HCT116 (cell line): Measurements from ENCODE around the gene TLE6.

Experiments
- CEBPB ChIP-seq: IDR thresholded peaks from 2 replicates; pipeline ENCODE4 v1.6.1; 2012; ENCODE audit warnings: low read depth
- CTCF ChIP-seq, 3 experiments: fragments of 200-600 bp in 1 of 3; sonication (generic) in 1 of 3; IDR thresholded peaks in 2 of 3; conservative IDR thresholded peaks in 1 of 3; 2 replicates each; pipeline ENCODE4 v1.5.1; 2012 to 2017; ENCODE audit warnings: low read depth in 2 of 3, low read length in 2 of 3, antibody characterized with exemption in 1 of 3, borderline replicate concordance in 1 of 3, control low read depth in 1 of 3, mild to moderate bottlenecking in 1 of 3, mixed read lengths in 1 of 3, mixed run types in 1 of 3, moderate library complexity in 1 of 3; ENCODE audit not compliant: insufficient read depth in 1 of 3
- ELF1 ChIP-seq: IDR thresholded peaks from 2 replicates; pipeline ENCODE4 v1.6.1; 2012; ENCODE audit warnings: low read depth, borderline replicate concordance
- EZH2 ChIP-seq: fragments of 200-600 bp; sonication (generic); IDR thresholded peaks from 2 replicates; pipeline ENCODE4 v1.6.1; 2017; ENCODE audit warnings: antibody characterized with exemption, mixed run types
- EZH2phosphoT487 ChIP-seq: fragments of 200-600 bp; IDR thresholded peaks from 2 replicates; pipeline ENCODE4 v1.6.1; 2018; ENCODE audit warnings: antibody characterized with exemption, borderline replicate concordance
- POLR2A ChIP-seq: IDR thresholded peaks from 2 replicates; pipeline ENCODE4 v1.7.0; 2011; ENCODE audit warnings: borderline replicate concordance; ENCODE audit not compliant: insufficient read depth, insufficient read length; ENCODE audit errors: extremely low read depth
- POLR2AphosphoS5 ChIP-seq: IDR thresholded peaks from 2 replicates; pipeline ENCODE4 v1.6.1; 2011; ENCODE audit warnings: mild to moderate bottlenecking, low read depth, low read length, moderate library complexity
- RAD21 ChIP-seq: IDR thresholded peaks from 2 replicates; pipeline ENCODE4 v1.6.1; 2012; ENCODE audit warnings: low read depth, mild to moderate bottlenecking
- ZNF274 ChIP-seq: fragments of 200-500 bp; sonication (Bioruptor generic); IDR thresholded peaks from 2 replicates; pipeline ENCODE4 v1.6.1; 2014; ENCODE audit warnings: mild to moderate bottlenecking, low read depth, low read length, inconsistent platforms

DNA sequence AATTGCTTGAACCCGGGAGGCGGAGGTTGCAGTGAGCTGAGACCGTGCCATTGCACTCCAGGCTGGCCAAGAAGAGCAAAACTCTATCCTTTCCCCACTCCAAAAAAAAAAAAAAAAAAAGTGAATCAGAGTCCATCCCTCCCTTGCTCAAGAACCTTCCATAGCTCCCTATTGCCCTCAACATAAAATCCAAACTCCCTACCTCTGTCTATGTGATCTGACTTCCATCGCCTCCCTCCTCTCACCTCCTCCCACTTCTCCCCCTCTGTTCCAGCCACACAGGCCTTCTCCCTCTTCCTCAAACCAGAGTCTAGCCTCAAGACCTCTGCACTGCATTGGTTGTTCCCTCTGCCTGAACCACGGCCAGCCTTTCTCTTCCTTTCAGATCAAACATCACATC lies 61.8 kb downstream of the TLE6 start:
- TF ChIP-seq CEBPB = no peak
- TF ChIP-seq CTCF (IDR thresholded peaks at IDR 0.05 in 2 of 3, conservative IDR thresholded peaks at IDR 0.05 in 1 of 3; ENCODE audit: borderline replicate concordance in 1 of 3, insufficient read depth in 1 of 3, low read depth in 2 of 3, low read length in 2 of 3) = no peak
- no peak for TF ChIP-seq ELF1
- TF ChIP-seq EZH2phosphoT487 = no peak
- no peak for TF ChIP-seq EZH2
- TF ChIP-seq POLR2AphosphoS5 = no peak
- no peak for TF ChIP-seq ZNF274
- no peak for TF ChIP-seq POLR2A
- TF ChIP-seq RAD21 = no peak
